Measurements from ENCODE around the gene LPAR6. TPM values are rescaled to one million over a fixed set of nuclear protein-coding genes. Genes with fewer than 3 reads are reported as not detected.

Gene LPAR6
- total RNA-seq, 2 donors from 2014 or later: 3.3 to 11.9 TPM

DNA sequence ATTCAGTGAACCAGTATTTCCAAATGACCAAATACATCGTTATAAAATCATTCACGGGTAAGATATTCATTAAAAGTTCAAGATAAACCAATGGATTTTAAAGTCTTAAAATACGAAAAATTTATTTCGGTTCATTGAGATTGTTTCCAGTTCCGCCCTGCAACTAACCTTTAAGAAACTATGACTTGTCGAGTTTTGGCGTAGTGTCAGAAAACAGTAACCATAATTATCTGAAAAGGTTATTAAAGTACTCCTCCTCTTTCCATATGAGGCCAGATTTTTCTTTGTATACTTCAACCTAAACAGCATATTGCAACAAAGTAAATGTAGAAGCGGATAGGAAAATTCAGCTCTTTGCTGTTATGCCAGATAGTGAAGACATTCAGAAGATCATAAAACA is 26.1 kb downstream of the LPAR6 start:
- Mint-ChIP-seq H3K27me3 (ENCODE audit: low read depth) (no peaks in the 10 kb centered on the region), H3K4me3 (no peak overlapping the region), H3K36me3 (ENCODE audit: insufficient read depth in 2 of 2) (peaks cover 8 to 12% of the 10 kb centered on the region in 2 donors), H3K4me1 (ENCODE audit: low read depth) (no peaks in the 10 kb centered on the region), H3K9me3 (no peaks in the 10 kb centered on the region), H3K27ac (no peak overlapping the region)
- no peak for DNase-seq
- ATAC-seq (replicated peaks in 1 of 2): no peak

DNA sequence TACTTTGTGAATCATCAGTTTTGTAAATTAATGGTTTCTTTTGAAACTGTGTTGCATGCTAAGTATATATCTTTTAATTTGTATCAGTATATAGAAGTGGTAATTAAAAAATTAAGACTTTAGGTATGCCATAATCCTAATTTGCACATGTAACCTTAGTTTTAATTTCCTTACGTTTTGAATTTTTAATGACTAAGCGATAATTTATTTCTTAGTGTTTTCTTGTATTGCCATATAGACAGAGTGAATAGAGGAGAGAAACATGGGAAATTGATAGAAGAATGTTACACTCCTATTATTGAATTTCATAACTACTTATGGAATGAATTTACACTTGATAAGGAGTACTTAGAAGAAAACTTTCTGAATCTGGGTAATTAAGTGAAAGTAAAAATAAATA is 29.5 kb downstream of the LPAR6 start:
- ATAC-seq (replicated peaks in 1 of 2) (no peak), DNase-seq (no peak)
- Mint-ChIP-seq H3K27me3 (ENCODE audit: low read depth) (no peaks in the 10 kb centered on the region), H3K4me3 (no peak overlapping the region), H3K27ac (no peak overlapping the region), H3K4me1 (ENCODE audit: low read depth) (no peaks in the 10 kb centered on the region), H3K9me3 (no peaks in the 10 kb centered on the region), H3K36me3 (ENCODE audit: insufficient read depth in 2 of 2) (peaks cover 6 to 7% of the 10 kb centered on the region in 2 donors)

DNA sequence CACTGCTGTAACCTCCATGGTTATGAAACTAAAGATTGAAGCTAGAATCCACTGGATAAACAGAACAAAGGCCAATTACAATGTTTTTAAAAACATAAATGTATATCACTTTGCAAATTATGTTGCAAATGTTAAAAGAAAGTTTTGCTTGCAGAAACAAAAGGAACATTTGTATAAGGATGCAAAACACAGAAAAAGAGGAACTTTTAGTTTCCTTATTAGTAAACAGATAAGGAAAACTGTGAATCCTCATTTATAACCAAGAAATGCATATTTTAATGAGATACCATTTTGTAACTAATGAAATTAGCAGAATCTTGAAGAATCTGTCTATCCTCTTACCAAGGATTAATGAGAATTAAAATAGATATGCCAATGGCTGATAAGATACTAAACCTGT is 32.3 kb downstream of the LPAR6 start:
- ATAC-seq (replicated peaks in 1 of 2) (no peak), DNase-seq (no peak)
- no peaks in the 10 kb centered on the region for H3K9me3 Mint-ChIP-seq
- H3K27ac Mint-ChIP-seq: no peak overlapping the region
- no peaks in the 10 kb centered on the region for H3K4me1 Mint-ChIP-seq (ENCODE audit: low read depth)
- no peaks in the 10 kb centered on the region for H3K27me3 Mint-ChIP-seq (ENCODE audit: low read depth)
- H3K36me3 Mint-ChIP-seq (ENCODE audit: insufficient read depth in 2 of 2): peaks cover 6 to 8% of the 10 kb centered on the region in 2 donors
- no peak overlapping the region for H3K4me3 Mint-ChIP-seq

DNA sequence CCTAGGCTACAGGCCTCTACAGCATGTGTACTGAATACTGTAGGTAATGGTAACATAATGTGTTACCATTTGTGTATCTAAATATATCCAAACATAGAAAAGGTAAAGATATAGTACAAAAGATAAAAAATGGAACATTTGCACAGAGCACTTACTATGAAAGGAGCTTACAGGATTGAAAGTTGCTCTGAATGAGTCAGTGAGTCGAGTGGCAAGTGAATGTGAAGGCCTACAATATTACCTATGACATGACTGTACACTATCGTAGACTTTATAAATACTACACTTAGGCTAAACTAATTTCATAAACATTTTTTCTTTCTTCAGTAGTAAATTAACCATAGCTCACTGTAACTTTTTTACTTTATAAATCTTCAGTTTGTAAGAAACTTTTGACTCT is 35.1 kb downstream of the LPAR6 start:
- Mint-ChIP-seq H3K27me3 (ENCODE audit: low read depth) (no peaks in the 10 kb centered on the region), H3K9me3 (no peaks in the 10 kb centered on the region), H3K27ac (no peak overlapping the region), H3K36me3 (ENCODE audit: insufficient read depth in 2 of 2) (peaks cover 1 to 15% of the 10 kb centered on the region in 2 donors), H3K4me1 (ENCODE audit: low read depth) (no peaks in the 10 kb centered on the region), H3K4me3 (no peak overlapping the region)
- ATAC-seq (replicated peaks in 1 of 2): no peak
- no peak for DNase-seq

DNA sequence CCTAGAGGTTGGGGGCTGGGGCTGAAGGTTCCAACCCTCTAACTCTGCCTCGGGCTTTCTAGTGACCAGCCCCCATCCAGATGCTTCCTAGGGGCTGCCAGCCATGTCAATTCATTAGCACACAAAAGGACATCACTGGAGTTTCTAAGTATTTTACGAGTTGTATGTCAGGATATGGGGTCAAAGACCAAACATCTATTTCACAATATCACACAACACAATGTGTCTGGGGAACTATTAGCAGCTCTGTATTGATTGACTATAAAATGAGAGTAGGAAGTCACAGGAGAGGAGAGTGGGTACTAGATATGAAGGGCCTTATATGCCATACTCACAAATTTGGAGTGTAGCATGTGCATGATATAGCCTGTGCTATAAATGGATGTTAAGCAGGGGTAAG is 42.1 kb downstream of the LPAR6 start:
- Mint-ChIP-seq H3K36me3 (ENCODE audit: insufficient read depth in 2 of 2) (peaks cover 0 to 17% of the 10 kb centered on the region in 2 donors), H3K9me3 (no peaks in the 10 kb centered on the region), H3K27ac (no peak overlapping the region), H3K4me1 (ENCODE audit: low read depth) (no peaks in the 10 kb centered on the region), H3K4me3 (no peak overlapping the region), H3K27me3 (ENCODE audit: low read depth) (no peaks in the 10 kb centered on the region)
- no peak for DNase-seq
- no peak for ATAC-seq (replicated peaks in 1 of 2)

DNA sequence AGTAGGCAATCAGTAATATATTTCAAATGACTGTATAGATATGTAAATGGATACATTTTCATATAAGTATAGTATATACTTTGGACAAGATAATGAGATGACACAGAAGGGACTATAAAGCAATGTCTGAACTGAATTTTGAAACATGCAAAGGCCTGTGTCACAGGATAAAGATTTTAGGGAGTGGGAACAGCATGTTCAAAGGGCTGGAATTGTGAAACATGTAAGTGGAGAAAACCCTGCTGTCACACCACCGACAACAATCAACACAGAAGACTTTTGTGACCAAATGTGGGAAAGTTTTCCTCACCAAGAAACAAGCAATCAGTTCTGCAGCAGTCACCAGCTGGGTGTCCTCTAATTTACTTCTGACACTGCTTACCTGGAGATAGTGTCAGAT is 42.9 kb downstream of the LPAR6 start:
- Mint-ChIP-seq H3K27me3 (ENCODE audit: low read depth) (no peaks in the 10 kb centered on the region), H3K4me1 (ENCODE audit: low read depth) (no peaks in the 10 kb centered on the region), H3K9me3 (no peaks in the 10 kb centered on the region), H3K27ac (no peak overlapping the region), H3K36me3 (ENCODE audit: insufficient read depth in 2 of 2) (peaks cover 0 to 16% of the 10 kb centered on the region in 2 donors), H3K4me3 (no peak overlapping the region)
- no peak for ATAC-seq (replicated peaks in 1 of 2)
- DNase-seq: no peak

Other genes starting within 250 kb of the LPAR6 start
- gene ITM2B, start 179.9 kb downstream of the LPAR6 start, total RNA-seq: 100 to 1,000 TPM; 109 to 111 TPM
- gene RB1, start 109.4 kb downstream of the LPAR6 start, total RNA-seq: 10 to 100 TPM; 32.5 to 37.7 TPM
- gene RCBTB2, start 120.0 kb upstream of the LPAR6 start, total RNA-seq: 1 to 10 TPM; 2.6 to 2.7 TPM
- gene CYSLTR2, start 240.8 kb upstream of the LPAR6 start, total RNA-seq: 1 to 10 TPM; 3.1 to 4.0 TPM

All from activated T-cell treated with anti-CD3 and anti-CD28 coated beads, Interleukin-2, amount 50 U/mL, for 72 hours (primary cell).